Measurements from ENCODE around the gene NPTX2. TPM values are rescaled to one million over a fixed set of nuclear protein-coding genes. Genes with fewer than 3 reads are reported as not detected.

Gene NPTX2
- total RNA-seq, 2 experiments from 2014 or later: not detected

- H3K9me2 ChIP-seq (ENCODE audit: insufficient read depth, low read length): no peaks in the 10 kb centered on the region
- H3K4me1 ChIP-seq (ENCODE audit: insufficient read depth, low read length, poor library complexity, severe bottlenecking): peaks cover 9% of the 10 kb centered on the region
- DNase-seq (ENCODE audit: low spot score): no peak
- POLR2A ChIA-PET: interaction anchor here (0.6 to 1.0 kb wide), 3 partner anchors 10 to 456 kb away, joined by 3 to 4 read pairs (median 3); no protein-coding TSS in a partner anchor
- CTCF ChIA-PET (ENCODE audit: unreplicated experiment): no interaction called here
- H3K79me2 ChIP-seq (ENCODE audit: insufficient read depth, low read depth, low read length): no peaks in the 10 kb centered on the region
- no peaks in the 10 kb centered on the region for H3K36me3 ChIP-seq (ENCODE audit: insufficient read depth, low read length)
- peak overlapping the region; percentile 45; the same call in 1 of the 2 replicates for H2AFZ ChIP-seq (ENCODE audit: low read length)
- BruUV-seq (replicated peaks): no TSS peak
- no peaks in the 10 kb centered on the region for H4K20me1 ChIP-seq (ENCODE audit: insufficient read depth, low read length)
- peak overlapping the region; percentile 16; the same call in 1 of the 2 replicates for H3K4me2 ChIP-seq (ENCODE audit: low read length)
- no peak overlapping the region for H3K27ac ChIP-seq (ENCODE audit: low read depth, low read length, poor library complexity, severe bottlenecking)
- H3K4me3 ChIP-seq (ENCODE audit: low read depth, low read length, poor library complexity, severe bottlenecking): no peak overlapping the region
- no peaks in the 10 kb centered on the region for H3K9me3 ChIP-seq (ENCODE audit: low read length)
- intact Hi-C loops (cut with micrococcal nuclease; ENCODE audit: unreplicated experiment): no loop called here
- TF ChIP-seq, protein P1, sequence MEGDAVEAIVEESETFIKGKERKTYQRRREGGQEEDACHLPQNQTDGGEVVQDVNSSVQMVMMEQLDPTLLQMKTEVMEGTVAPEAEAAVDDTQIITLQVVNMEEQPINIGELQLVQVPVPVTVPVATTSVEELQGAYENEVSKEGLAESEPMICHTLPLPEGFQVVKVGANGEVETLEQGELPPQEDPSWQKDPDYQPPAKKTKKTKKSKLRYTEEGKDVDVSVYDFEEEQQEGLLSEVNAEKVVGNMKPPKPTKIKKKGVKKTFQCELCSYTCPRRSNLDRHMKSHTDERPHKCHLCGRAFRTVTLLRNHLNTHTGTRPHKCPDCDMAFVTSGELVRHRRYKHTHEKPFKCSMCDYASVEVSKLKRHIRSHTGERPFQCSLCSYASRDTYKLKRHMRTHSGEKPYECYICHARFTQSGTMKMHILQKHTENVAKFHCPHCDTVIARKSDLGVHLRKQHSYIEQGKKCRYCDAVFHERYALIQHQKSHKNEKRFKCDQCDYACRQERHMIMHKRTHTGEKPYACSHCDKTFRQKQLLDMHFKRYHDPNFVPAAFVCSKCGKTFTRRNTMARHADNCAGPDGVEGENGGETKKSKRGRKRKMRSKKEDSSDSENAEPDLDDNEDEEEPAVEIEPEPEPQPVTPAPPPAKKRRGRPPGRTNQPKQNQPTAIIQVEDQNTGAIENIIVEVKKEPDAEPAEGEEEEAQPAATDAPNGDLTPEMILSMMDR (conservative IDR thresholded peaks at IDR 0.05; ENCODE audit: low read length): no peak
- no peak for TF ChIP-seq EZH2phosphoT487 (IDR thresholded peaks at IDR 0.05; ENCODE audit: borderline replicate concordance, low read depth, low read length)
These were observed 1.7 kb downstream of the NPTX2 start for GRCh38 chr7:98618786-98619185.

GRCh38 chr7:98619450-98620321 lies 2.6 kb downstream of the NPTX2 start:
- ChIA-PET CTCF (ENCODE audit: unreplicated experiment) (no interaction called here), POLR2A (interaction anchor here (0.7 to 1.0 kb wide), 3 partner anchors 11 to 457 kb away, joined by 3 to 4 read pairs (median 3); no protein-coding TSS in a partner anchor)
- Histone ChIP-seq H3K9me2 (ENCODE audit: insufficient read depth, low read length) (no peaks in the 10 kb centered on the region), H3K4me1 (ENCODE audit: insufficient read depth, low read length, poor library complexity, severe bottlenecking) (peaks cover 9% of the 10 kb centered on the region), H3K4me3 (ENCODE audit: low read depth, low read length, poor library complexity, severe bottlenecking) (no peak overlapping the region), H3K4me2 (ENCODE audit: low read length) (peak overlapping the region; percentile 16; the same call in 1 of the 2 replicates), H3K27ac (ENCODE audit: low read depth, low read length, poor library complexity, severe bottlenecking) (no peak overlapping the region), H2AFZ (ENCODE audit: low read length) (peak overlapping the region; percentile 45; the same call in 1 of the 2 replicates), H3K9me3 (ENCODE audit: low read length) (no peaks in the 10 kb centered on the region), H4K20me1 (ENCODE audit: insufficient read depth, low read length) (no peaks in the 10 kb centered on the region), H3K79me2 (ENCODE audit: insufficient read depth, low read depth, low read length) (no peaks in the 10 kb centered on the region), H3K36me3 (ENCODE audit: insufficient read depth, low read length) (no peaks in the 10 kb centered on the region)
- no TSS peak for BruUV-seq (replicated peaks)
- intact Hi-C loops (cut with micrococcal nuclease; ENCODE audit: unreplicated experiment): no loop called here
- TF ChIP-seq EZH2phosphoT487 (IDR thresholded peaks at IDR 0.05; ENCODE audit: borderline replicate concordance, low read depth, low read length): no peak
- TF ChIP-seq, protein P1 (conservative IDR thresholded peaks at IDR 0.05; ENCODE audit: low read length): no peak
- no peak for DNase-seq (ENCODE audit: low spot score)

Measured in OCI-LY7 (cell line).